GM06990 (cell line): Measurements from ENCODE around the gene MTCL1.

ENCODE experiments used
- DNase-seq: peaks from one replicate; pipeline ENCODE4 v3.0.0-alpha.2; 2011; ENCODE audit not compliant: insufficient read length; ENCODE audit errors: extremely low read depth
- H3K27me3 ChIP-seq: replicated peaks from 2 replicates; pipeline ENCODE4 v1.6.0; 2011; ENCODE audit warnings: low read length; ENCODE audit not compliant: control insufficient read depth, insufficient read depth
- H3K36me3 ChIP-seq: 2 replicates; pipeline ENCODE4 v1.5.1; 2011; ENCODE audit warnings: low read length; ENCODE audit not compliant: control insufficient read depth, insufficient read depth
- H3K4me3 ChIP-seq: replicated peaks from 2 replicates; pipeline ENCODE4 v1.5.1; 2011; ENCODE audit warnings: low read depth, mild to moderate bottlenecking, control low read depth, low read length
- TF ChIP-seq, protein P1 (sequence below): IDR thresholded peaks from 2 replicates; pipeline ENCODE4 v1.5.1; 2011; ENCODE audit warnings: low read length, control low read depth, mild to moderate bottlenecking, inconsistent platforms; ENCODE audit not compliant: insufficient read depth, poor library complexity, severe bottlenecking

MTCL1 gene

GRCh38 chr18:8863427-8863826 lies 158.1 kb downstream of the MTCL1 start:
- Histone ChIP-seq H3K27me3 (no peaks in the 10 kb centered on the region; the same call in 1 of the 2 replicates), H3K36me3 (no peaks in the 10 kb centered on the region), H3K4me3 (no peak overlapping the region)
- TF ChIP-seq, protein P1, sequence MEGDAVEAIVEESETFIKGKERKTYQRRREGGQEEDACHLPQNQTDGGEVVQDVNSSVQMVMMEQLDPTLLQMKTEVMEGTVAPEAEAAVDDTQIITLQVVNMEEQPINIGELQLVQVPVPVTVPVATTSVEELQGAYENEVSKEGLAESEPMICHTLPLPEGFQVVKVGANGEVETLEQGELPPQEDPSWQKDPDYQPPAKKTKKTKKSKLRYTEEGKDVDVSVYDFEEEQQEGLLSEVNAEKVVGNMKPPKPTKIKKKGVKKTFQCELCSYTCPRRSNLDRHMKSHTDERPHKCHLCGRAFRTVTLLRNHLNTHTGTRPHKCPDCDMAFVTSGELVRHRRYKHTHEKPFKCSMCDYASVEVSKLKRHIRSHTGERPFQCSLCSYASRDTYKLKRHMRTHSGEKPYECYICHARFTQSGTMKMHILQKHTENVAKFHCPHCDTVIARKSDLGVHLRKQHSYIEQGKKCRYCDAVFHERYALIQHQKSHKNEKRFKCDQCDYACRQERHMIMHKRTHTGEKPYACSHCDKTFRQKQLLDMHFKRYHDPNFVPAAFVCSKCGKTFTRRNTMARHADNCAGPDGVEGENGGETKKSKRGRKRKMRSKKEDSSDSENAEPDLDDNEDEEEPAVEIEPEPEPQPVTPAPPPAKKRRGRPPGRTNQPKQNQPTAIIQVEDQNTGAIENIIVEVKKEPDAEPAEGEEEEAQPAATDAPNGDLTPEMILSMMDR: no peak
- DNase-seq: no peak

GRCh38 chr18:8865934-8866333 lies 160.6 kb downstream of the MTCL1 start:
- H3K4me3 ChIP-seq: no peak overlapping the region
- TF ChIP-seq, protein P1: no peak
- DNase-seq: no peak
- no peaks in the 10 kb centered on the region for H3K36me3 ChIP-seq
- no peaks in the 10 kb centered on the region; the same call in 1 of the 2 replicates for H3K27me3 ChIP-seq

GRCh38 chr18:8866679-8867078 lies 161.3 kb downstream of the MTCL1 start:
- TF ChIP-seq, protein P1: no peak
- no peak for DNase-seq
- Histone ChIP-seq H3K27me3 (no peaks in the 10 kb centered on the region; the same call in 1 of the 2 replicates), H3K36me3 (no peaks in the 10 kb centered on the region), H3K4me3 (no peak overlapping the region)

GRCh38 chr18:8868276-8868675 lies 162.9 kb downstream of the MTCL1 start:
- Histone ChIP-seq H3K27me3 (no peaks in the 10 kb centered on the region; the same call in 1 of the 2 replicates), H3K36me3 (no peaks in the 10 kb centered on the region), H3K4me3 (no peak overlapping the region)
- DNase-seq: no peak
- TF ChIP-seq, protein P1: no peak

- Histone ChIP-seq H3K27me3 (no peaks in the 10 kb centered on the region; the same call in 1 of the 2 replicates), H3K36me3 (no peaks in the 10 kb centered on the region), H3K4me3 (no peak overlapping the region)
- DNase-seq: no peak
- TF ChIP-seq, protein P1: no peak
Measured at GRCh38 chr18:8868779-8869415, 163.5 kb downstream of the MTCL1 start.
